Measurements from ENCODE around the gene LPP.

GRCh38 chr3:188196232-188196990 is 42.5 kb downstream of the LPP start:
- TF ChIP-seq POLR2A (IDR thresholded peaks at IDR 0.05; ENCODE audit: low read length) = no peak
- TF ChIP-seq GATA1 (IDR thresholded peaks at IDR 0.05; ENCODE audit: low read depth, low read length) = no peak
